SK-N-MC (cell line): ENCODE data around the gene GTPBP4.

Experiments used
- FOXP2 ChIP-seq: optimal IDR thresholded peaks from 2 replicates; pipeline ENCODE3; 2011; ENCODE audit warnings: mild to moderate bottlenecking, moderate library complexity; ENCODE audit not compliant: insufficient read depth; ENCODE audit errors: extremely low read length, control extremely low read depth
- POLR2AphosphoS5 ChIP-seq: IDR thresholded peaks from 2 replicates; pipeline ENCODE4 v1.6.1; 2012; ENCODE audit warnings: mild to moderate bottlenecking, low read depth, low read length, borderline replicate concordance

DNA sequence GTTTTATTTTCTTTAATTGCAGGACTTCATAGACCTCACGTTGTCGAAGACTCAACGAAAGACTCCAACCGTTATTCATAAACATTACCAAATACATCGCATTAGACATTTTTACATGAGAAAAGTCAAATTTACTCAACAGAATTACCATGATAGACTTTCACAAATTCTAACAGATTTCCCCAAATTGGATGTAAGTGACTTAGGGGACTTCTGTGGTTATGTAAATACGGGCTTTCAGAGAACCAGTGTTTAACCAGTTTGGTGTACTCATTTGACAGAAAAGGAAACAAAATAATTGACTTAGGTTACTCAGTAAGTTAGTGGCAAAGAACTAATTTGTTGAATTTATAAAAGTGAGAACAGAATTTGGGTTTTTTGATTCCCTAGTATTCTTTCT, 4.2 kb downstream of the GTPBP4 start:
- TF ChIP-seq FOXP2 (no peak), POLR2AphosphoS5 (no peak)
